K562 (cell line): ENCODE data around the gene TADA1. TPM values are rescaled to one million over a fixed set of nuclear protein-coding genes. Genes with fewer than 3 reads are reported as not detected.

Experiments
- ATAC-seq: fragments of 200-7000 bp; cut with Tn5 transposase; 3 replicates; pipeline ENCODE4 v1.9.1; 2020; ENCODE audit warnings: moderate library complexity
- BruUV-seq: library from RNA; stranded (reverse); fragments of 400-500 nt; replicated peaks from 2 replicates; lab custom pipeline; 2021; lab: Mats Ljungman, UMichigan
- CTCF ChIA-PET: fragments of 300-600 bp; formaldehyde crosslinking; extraction: SDS; loops from one replicate; lab custom pipeline; 2021; ENCODE audit warnings: low intra/inter-chr PET ratio; lab: Yijun Ruan, JAX
- POLR2A ChIA-PET: fragments of 300-600, 350-650 bp; sonication (Branson Sonifier 250); formaldehyde crosslinking; extraction: SDS; loops from one replicate; lab custom pipeline; 2021; ENCODE audit warnings: antibody characterized with exemption, inconsistent platforms; lab: Yijun Ruan, JAX
- DNase-seq, 4 experiments: peaks; one replicate each; pipeline versions ENCODE4 v3.0.0 to v3.0.0-alpha.2; 2011 to 2018; ENCODE audit warnings: low spot score in 3 of 4, mixed read lengths in 3 of 4; ENCODE audit errors: extremely low read depth in 1 of 4
- FAIRE-seq: peaks from 2 replicates; lab custom pipeline; 2011; peaks lifted over from hg19 to GRCh38; lab: Jason Lieb, UNC
- H2AFZ ChIP-seq: 2 replicates; pipeline ENCODE4 v1.6.0; 2011; ENCODE audit warnings: low read depth, low read length, control low read depth, inconsistent platforms
- H3K27ac ChIP-seq: fragments of 200-600 bp; 3 replicates; pipeline ENCODE4 v1.8.0; 2011; ENCODE audit warnings: low read depth, mild to moderate bottlenecking, control low read depth, inconsistent platforms, low read length, moderate library complexity, mixed read lengths; ENCODE audit errors: extremely low read depth
- H3K27me3 ChIP-seq, 2 experiments: fragments of 300-600 bp in 1 of 2; 2 replicates in 1 of 2; 3 replicates in 1 of 2; pipeline versions ENCODE4 v1.6.0 to v1.8.0; 2011; ENCODE audit warnings: inconsistent platforms in 2 of 2, low read length in 2 of 2, mild to moderate bottlenecking in 1 of 2, mixed read lengths in 1 of 2, moderate library complexity in 1 of 2; ENCODE audit not compliant: control insufficient read depth in 2 of 2, insufficient read depth in 2 of 2
- H3K36me3 ChIP-seq: fragments of 300-600 bp; 3 replicates; pipeline ENCODE4 v1.8.0; 2011; ENCODE audit warnings: mild to moderate bottlenecking, low read length, inconsistent platforms; ENCODE audit not compliant: control insufficient read depth, insufficient read depth
- H3K4me1 ChIP-seq, 2 experiments: fragments of 200-600 bp in 1 of 2; replicated peaks in 1 of 2; 2 replicates in 1 of 2; 3 replicates in 1 of 2; pipeline versions ENCODE4 v1.5.1 to v1.8.0; 2011; ENCODE audit warnings: inconsistent platforms in 2 of 2, low read length in 2 of 2, mild to moderate bottlenecking in 1 of 2, mixed read lengths in 1 of 2, moderate library complexity in 1 of 2; ENCODE audit not compliant: control insufficient read depth in 2 of 2, insufficient read depth in 2 of 2
- H3K4me2 ChIP-seq: 2 replicates; pipeline ENCODE4 v1.6.1; 2011; ENCODE audit warnings: low read length, control low read depth, inconsistent platforms, mixed read lengths; ENCODE audit not compliant: insufficient read depth
- H3K4me3 ChIP-seq: fragments of 200-600 bp; sonication (generic), shearing (Covaris generic); 2 replicates; pipeline ENCODE4 v1.5.1; 2016; ENCODE audit warnings: control low read depth, inconsistent platforms
- H3K79me2 ChIP-seq: fragments of 200-600 bp; 3 replicates; pipeline ENCODE4 v1.8.0; 2011; ENCODE audit warnings: low read length, inconsistent platforms; ENCODE audit not compliant: control insufficient read depth, insufficient read depth
- H3K9ac ChIP-seq, 2 experiments: 2 replicates each; pipeline versions ENCODE4 v1.6.0 to v1.6.1; 2011; ENCODE audit warnings: low read depth in 2 of 2, low read length in 2 of 2, control low read depth in 1 of 2, inconsistent platforms in 1 of 2, mild to moderate bottlenecking in 1 of 2, mixed read lengths in 1 of 2; ENCODE audit not compliant: insufficient read depth in 1 of 2
- H3K9me1 ChIP-seq: one replicate; pipeline ENCODE4 v1.6.0; 2011; ENCODE audit warnings: inconsistent platforms, mild to moderate bottlenecking, low read length, moderate library complexity; ENCODE audit not compliant: control insufficient read depth, insufficient read depth
- H3K9me3 ChIP-seq: replicated peaks from 2 replicates; pipeline ENCODE4 v1.5.1; 2011; ENCODE audit warnings: low read depth, low read length, inconsistent platforms; ENCODE audit not compliant: control insufficient read depth, insufficient read depth
- H4K20me1 ChIP-seq: replicated peaks from 2 replicates; pipeline ENCODE4 v1.6.1; 2011; ENCODE audit warnings: low read length, inconsistent platforms, mixed read lengths; ENCODE audit not compliant: control insufficient read depth, insufficient read depth
- BHLHE40 ChIP-seq: IDR thresholded peaks from 2 replicates; pipeline ENCODE4 v1.6.1; 2011; ENCODE audit warnings: low read length, improper control_type of control experiment
- CHD1 ChIP-seq: fragments of 200-600 bp; sonication (generic); IDR thresholded peaks from one replicate; pipeline ENCODE4 v1.6.1; 2012; ENCODE audit warnings: mild to moderate bottlenecking, moderate library complexity, low read length, inconsistent platforms
- GABPB1 ChIP-seq: sonication (generic); formaldehyde crosslinking; IDR thresholded peaks from 2 replicates; pipeline ENCODE4 v1.8.0; 2022; ENCODE audit warnings: mild to moderate bottlenecking, missing genetic modification reagents
- KDM1A ChIP-seq, 2 experiments: fragments of 450-650 bp; IDR thresholded peaks; 2 replicates each; pipeline ENCODE4 v1.6.1; 2016; ENCODE audit warnings: mild to moderate bottlenecking in 2 of 2
- KLF13 ChIP-seq: fragments of 450-650 bp; IDR thresholded peaks from 2 replicates; pipeline ENCODE4 v1.6.1; 2016; ENCODE audit warnings: missing genetic modification characterization, low read depth, mild to moderate bottlenecking, missing compliant biosample characterization, moderate library complexity, borderline replicate concordance
- MTA1 ChIP-seq: fragments of 450-650 bp; IDR thresholded peaks from 2 replicates; pipeline ENCODE4 v1.6.1; 2017; ENCODE audit warnings: borderline replicate concordance
- NFE2 ChIP-seq: IDR thresholded peaks from 2 replicates; pipeline ENCODE4 v1.6.1; 2014; ENCODE audit warnings: antibody characterized with exemption, low read depth
- NR2F6 ChIP-seq: fragments of 450-650 bp; formaldehyde crosslinking; IDR thresholded peaks from 2 replicates; pipeline ENCODE4 v1.4.0; 2020; ENCODE audit warnings: mild to moderate bottlenecking
- ZNF324 ChIP-seq: fragments of 250-450 bp; sonication (Bioruptor Pico); IDR thresholded peaks from 2 replicates; pipeline ENCODE4 v1.4.0; 2020; ENCODE audit warnings: mild to moderate bottlenecking
- ZNF444 ChIP-seq: fragments of 250-450 bp; sonication (Bioruptor Pico); IDR thresholded peaks from 2 replicates; pipeline ENCODE4 v1.4.0; 2020; ENCODE audit warnings: mild to moderate bottlenecking, moderate library complexity
- ZNF589 ChIP-seq: fragments of 200-800 bp; sonication (Bioruptor generic); IDR thresholded peaks from 2 replicates; pipeline ENCODE4 v1.6.1; 2016; ENCODE audit warnings: low read depth, missing genetic modification characterization, missing compliant biosample characterization
- ZNF717 ChIP-seq: fragments of 250-450 bp; sonication (Bioruptor Pico); IDR thresholded peaks from 2 replicates; pipeline ENCODE4 v1.5.0; 2021
- ZNF766 ChIP-seq: fragments of 200-800 bp; sonication (Bioruptor generic); conservative IDR thresholded peaks from 2 replicates; pipeline ENCODE4 v1.6.1; 2016; ENCODE audit warnings: missing genetic modification characterization, missing compliant biosample characterization
- whole genome bisulfite sequencing: fragments of 100-300 bp; shearing (Covaris generic); methylation state at CpG from one replicate; pipeline ENCODE4 v1.1.6; 2016; ENCODE audit warnings: low coverage, mixed read lengths; ENCODE audit not compliant: insufficient coverage; ENCODE audit errors: missing lambda C conversion rate; 5-methylcytosine and 5-hydroxymethylcytosine counted together
- in situ Hi-C: fragments of 300-500 bp; cut with MboI; formaldehyde crosslinking; loops from 4 replicates; pipeline ENCODE4 v1.15.0; 2018; ENCODE audit warnings: inconsistent platforms, mixed read lengths
- intact Hi-C: fragments of 100-400 bp; cut with micrococcal nuclease; formaldehyde crosslinking; loops from 2 replicates; pipeline ENCODE4 v1.14.2; 2022
- polyA plus RNA-seq, 8 experiments: library from polyadenylated mRNA; depleted of rRNA in 4 of 8; stranded (reverse) in 5 of 8; unstranded in 3 of 8; fragments of >200 nt; fragmentation: Nextera tagmentation in 2 of 8; fragmentation: Illumina TruSeq in 1 of 8; extraction: Ambion mirVana in 2 of 8; extraction: Trizol in 1 of 8; gene quantifications; 2 replicates each; pipeline versions ENCODE4 v1.2.1 to v1.2.3, GENCODE V29; 2011 to 2014; ENCODE audit warnings: inconsistent platforms in 1 of 8, missing spikeins in 1 of 8
- total RNA-seq, 7 experiments: library from RNA; depleted of rRNA in 6 of 7; stranded (reverse); fragments of >200 nt in 6 of 7; fragmentation: Illumina TruSeq in 2 of 7; extraction: Trizol in 2 of 7; gene quantifications; 2 replicates each; pipeline versions ENCODE4 v1.2.1 to v1.2.3, GENCODE V29; 2011 to 2021; ENCODE audit warnings: low replicate concordance in 1 of 7
- TF ChIP-seq, protein P1 (sequence below): sonication (generic); formaldehyde crosslinking; IDR thresholded peaks from 2 replicates; pipeline ENCODE4 v1.8.0; 2022; ENCODE audit warnings: mild to moderate bottlenecking, missing genetic modification reagents
- TF ChIP-seq, protein P2 (sequence below), 2 experiments: fragments of 450-650 bp in 1 of 2; sonication (generic) in 1 of 2; formaldehyde crosslinking; conservative IDR thresholded peaks; 2 replicates each; pipeline versions ENCODE4 v1.4.0 to v1.8.1; 2020 to 2022; ENCODE audit warnings: mild to moderate bottlenecking in 1 of 2, missing genetic modification reagents in 1 of 2
- TF ChIP-seq, protein P3 (sequence below): fragments of 450-650 bp; IDR thresholded peaks from 2 replicates; pipeline ENCODE4 v1.6.1; 2016; ENCODE audit warnings: mild to moderate bottlenecking

Gene TADA1
- total and polyA plus RNA-seq, 9 of the 15 experiments (the other 6 are each of a cell fraction or from before 2014, with no cell fraction given), result 15.9 to 76.5 (median 28.7) TPM

DNA sequence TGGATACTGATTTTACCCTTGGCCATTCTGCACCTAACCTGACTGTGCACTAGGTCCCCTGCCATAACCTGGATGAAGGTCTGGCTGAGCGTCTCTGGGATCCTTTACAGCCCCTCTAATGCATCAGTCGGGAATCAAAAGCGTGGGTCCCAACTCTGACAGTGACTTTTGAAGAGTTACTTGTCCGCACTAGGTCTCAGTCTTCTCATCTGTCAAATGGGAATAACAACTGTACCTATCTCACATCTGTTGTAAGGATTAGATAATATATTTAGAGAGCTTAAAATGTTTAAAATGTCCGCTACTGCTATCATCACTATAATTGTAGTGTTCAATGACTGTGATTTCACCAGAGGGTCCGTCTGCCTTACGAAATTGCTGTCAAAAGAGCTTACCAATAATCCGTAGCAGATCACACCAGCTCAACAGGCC is 746 bp downstream of the TADA1 start:
- Histone ChIP-seq H3K4me2 (peak overlapping the region; percentile 89), H3K4me3 (peak overlapping the region; percentile 68), H3K36me3 (peaks cover 22% of the 10 kb centered on the region; the same call in 1 of the 3 replicates), H3K9ac (peak overlapping the region; percentile 82 to 97), H3K79me2 (peaks cover 57% of the 10 kb centered on the region), H2AFZ (peak overlapping the region; percentile 87), H3K9me1 (no peaks in the 10 kb centered on the region), H4K20me1 (0 out of 2 replicates have a peak, but pooled peaks cover 13% of the 10 kb centered on the region), H3K27me3 (no peaks in the 10 kb centered on the region), H3K9me3 (0 out of 2 replicates have a peak, but pooled peaks cover 2% of the 10 kb centered on the region), H3K4me1 (peaks cover 15 to 19% of the 10 kb centered on the region in 2 experiments; a peak in 4 of 5 replicates), H3K27ac (peak overlapping the region; percentile 83)
- intact Hi-C loops, result loop anchor here (2.0 kb wide), 1 partner anchor 35 kb away; no protein-coding TSS in a partner anchor
- ChIA-PET CTCF (no interaction called here), POLR2A (interaction anchor here (0.6 to 1.8 kb wide), 8 partner anchors 8 to 170 kb away, joined by 3 to 9 read pairs (median 4); partner anchors contain the start of gene POGK)
- in situ Hi-C loops, result no loop called here
- ATAC-seq (no peak), DNase-seq (peak in 1 of 4 experiments; percentile 31), FAIRE-seq (no peak)
- BruUV-seq, result no TSS peak
- 5% methylated on average over 8 of the region's 8 CpGs for WGBS
- TF ChIP-seq NFE2, result no peak
- TF ChIP-seq ZNF444, result no peak
- TF ChIP-seq, protein P1, sequence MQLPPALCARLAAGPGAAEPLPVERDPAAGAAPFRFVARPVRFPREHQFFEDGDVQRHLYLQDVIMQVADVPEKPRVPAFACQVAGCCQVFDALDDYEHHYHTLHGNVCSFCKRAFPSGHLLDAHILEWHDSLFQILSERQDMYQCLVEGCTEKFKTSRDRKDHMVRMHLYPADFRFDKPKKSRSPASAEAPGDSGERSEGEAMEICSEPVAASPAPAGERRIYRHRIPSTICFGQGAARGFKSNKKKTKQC, result no peak
- peak; percentile 90 to 97 for TF ChIP-seq KDM1A (IDR thresholded peaks at IDR 0.05)
- TF ChIP-seq CHD1, result peak; percentile 25
- no peak for TF ChIP-seq ZNF717 (CRISPR knock-in tag)
- TF ChIP-seq, protein P2, sequence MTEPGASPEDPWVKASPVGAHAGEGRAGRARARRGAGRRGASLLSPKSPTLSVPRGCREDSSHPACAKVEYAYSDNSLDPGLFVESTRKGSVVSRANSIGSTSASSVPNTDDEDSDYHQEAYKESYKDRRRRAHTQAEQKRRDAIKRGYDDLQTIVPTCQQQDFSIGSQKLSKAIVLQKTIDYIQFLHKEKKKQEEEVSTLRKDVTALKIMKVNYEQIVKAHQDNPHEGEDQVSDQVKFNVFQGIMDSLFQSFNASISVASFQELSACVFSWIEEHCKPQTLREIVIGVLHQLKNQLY (CRISPR knock-in tag; conservative IDR thresholded peaks at IDR 0.05), result no peak
- TF ChIP-seq KLF13, result no peak
- no peak for TF ChIP-seq BHLHE40
- peak; percentile 44; the same call in 1 of the 2 replicates for TF ChIP-seq ZNF589 (CRISPR knock-in tag)
- no peak for TF ChIP-seq GABPB1
- TF ChIP-seq, protein P3, sequence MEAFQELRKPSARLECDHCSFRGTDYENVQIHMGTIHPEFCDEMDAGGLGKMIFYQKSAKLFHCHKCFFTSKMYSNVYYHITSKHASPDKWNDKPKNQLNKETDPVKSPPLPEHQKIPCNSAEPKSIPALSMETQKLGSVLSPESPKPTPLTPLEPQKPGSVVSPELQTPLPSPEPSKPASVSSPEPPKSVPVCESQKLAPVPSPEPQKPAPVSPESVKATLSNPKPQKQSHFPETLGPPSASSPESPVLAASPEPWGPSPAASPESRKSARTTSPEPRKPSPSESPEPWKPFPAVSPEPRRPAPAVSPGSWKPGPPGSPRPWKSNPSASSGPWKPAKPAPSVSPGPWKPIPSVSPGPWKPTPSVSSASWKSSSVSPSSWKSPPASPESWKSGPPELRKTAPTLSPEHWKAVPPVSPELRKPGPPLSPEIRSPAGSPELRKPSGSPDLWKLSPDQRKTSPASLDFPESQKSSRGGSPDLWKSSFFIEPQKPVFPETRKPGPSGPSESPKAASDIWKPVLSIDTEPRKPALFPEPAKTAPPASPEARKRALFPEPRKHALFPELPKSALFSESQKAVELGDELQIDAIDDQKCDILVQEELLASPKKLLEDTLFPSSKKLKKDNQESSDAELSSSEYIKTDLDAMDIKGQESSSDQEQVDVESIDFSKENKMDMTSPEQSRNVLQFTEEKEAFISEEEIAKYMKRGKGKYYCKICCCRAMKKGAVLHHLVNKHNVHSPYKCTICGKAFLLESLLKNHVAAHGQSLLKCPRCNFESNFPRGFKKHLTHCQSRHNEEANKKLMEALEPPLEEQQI, result 0 out of 2 replicates have a peak, but pooled peaks have one; percentile 27
- TF ChIP-seq NR2F6, result no peak
- 0 out of 2 replicates have a peak, but pooled peaks have one; percentile 25 for TF ChIP-seq ZNF766 (CRISPR knock-in tag)
- TF ChIP-seq MTA1, result no peak
- no peak for TF ChIP-seq ZNF324 (CRISPR knock-in tag)
